C4-2B (cell line): ENCODE measurements around the gene DRICH1.
"Not testable (repeated sequence)": the region's sequence is repeated elsewhere in the genome, so short reads cannot be mapped to it uniquely, and the experiment has no call there.

Source experiments
- H3K27ac ChIP-seq: fragments of 450-650 bp; 2 replicates; pipeline ENCODE4 v1.5.1; 2017
- CTCF ChIP-seq: fragments of 450-650 bp; conservative IDR thresholded peaks from 2 replicates; pipeline ENCODE4 v1.5.1; 2017; ENCODE audit warnings: mild to moderate bottlenecking
- ZFX ChIP-seq: fragments of 450-650 bp; IDR thresholded peaks from 2 replicates; pipeline ENCODE4 v1.6.1; 2017

Gene DRICH1

GRCh38 chr22:23627401-23628055, 4.6 kb downstream of the DRICH1 start:
- H3K27ac ChIP-seq, result not testable (repeated sequence)
- TF ChIP-seq CTCF, result peak; percentile 57

- no peak overlapping the region for H3K27ac ChIP-seq
- no peak for TF ChIP-seq ZFX
- TF ChIP-seq CTCF, result no peak
Measured at GRCh38 chr22:23626286-23626975, 5.7 kb downstream of the DRICH1 start.

GRCh38 chr22:23622634-23623033, 9.5 kb downstream of the DRICH1 start:
- no peak overlapping the region for H3K27ac ChIP-seq
- no peak for TF ChIP-seq ZFX
- TF ChIP-seq CTCF, result no peak

- H3K27ac ChIP-seq, result not testable (repeated sequence)
Measured at GRCh38 chr22:23621916-23622315, 10.2 kb downstream of the DRICH1 start.

- TF ChIP-seq CTCF, result no peak
- no peak for TF ChIP-seq ZFX
- no peak overlapping the region for H3K27ac ChIP-seq
Measured at GRCh38 chr22:23621082-23621780, 10.9 kb downstream of the DRICH1 start.

- TF ChIP-seq ZFX, result no peak
- no peak for TF ChIP-seq CTCF
Measured at GRCh38 chr22:23613193-23613972, 18.7 kb downstream of the DRICH1 start.

GRCh38 chr22:23609983-23610781, 21.9 kb downstream of the DRICH1 start:
- no peak overlapping the region for H3K27ac ChIP-seq

More at GRCh38 chr22:23613193-23613972, 18.7 kb downstream of the DRICH1 start:
- H3K27ac ChIP-seq, result no peak overlapping the region

More at GRCh38 chr22:23609983-23610781, 21.9 kb downstream of the DRICH1 start:
- TF ChIP-seq CTCF (no peak), ZFX (no peak)
